WTC11 (cell line): Measurements from ENCODE around the gene CPT1A.

Source experiments
- CTCF ChIP-seq: fragments of 200-600 bp; IDR thresholded peaks from 2 replicates; pipeline ENCODE4 v1.8.0; 2022; ENCODE audit warnings: antibody characterized with exemption
- ELF4 ChIP-seq: sonication (generic); formaldehyde crosslinking; IDR thresholded peaks from 2 replicates; pipeline ENCODE4 v1.8.1; 2022; ENCODE audit warnings: low read depth, mild to moderate bottlenecking, moderate library complexity, missing genetic modification reagents
- TP53 ChIP-seq: sonication (generic); formaldehyde crosslinking; IDR thresholded peaks from 2 replicates; pipeline ENCODE4 v1.8.1; 2023; ENCODE audit warnings: mild to moderate bottlenecking, missing genetic modification reagents
- ZNF121 ChIP-seq: sonication (generic); formaldehyde crosslinking; IDR thresholded peaks from 2 replicates; pipeline ENCODE4 v1.8.0; 2023; ENCODE audit warnings: missing genetic modification reagents
- TF ChIP-seq, protein P1 (sequence below): fragments of 250-450 bp; sonication (Bioruptor Pico); IDR thresholded peaks from 2 replicates; pipeline ENCODE4 v2.1.2; 2022; ENCODE audit warnings: mild to moderate bottlenecking, moderate library complexity

GRCh38 chr11:68844801-68845200 is 3.1 kb upstream of the CPT1A start:
- no peak for TF ChIP-seq TP53 (CRISPR knock-in tag)
- no peak for TF ChIP-seq ZNF121 (CRISPR knock-in tag)
- TF ChIP-seq, protein P1, sequence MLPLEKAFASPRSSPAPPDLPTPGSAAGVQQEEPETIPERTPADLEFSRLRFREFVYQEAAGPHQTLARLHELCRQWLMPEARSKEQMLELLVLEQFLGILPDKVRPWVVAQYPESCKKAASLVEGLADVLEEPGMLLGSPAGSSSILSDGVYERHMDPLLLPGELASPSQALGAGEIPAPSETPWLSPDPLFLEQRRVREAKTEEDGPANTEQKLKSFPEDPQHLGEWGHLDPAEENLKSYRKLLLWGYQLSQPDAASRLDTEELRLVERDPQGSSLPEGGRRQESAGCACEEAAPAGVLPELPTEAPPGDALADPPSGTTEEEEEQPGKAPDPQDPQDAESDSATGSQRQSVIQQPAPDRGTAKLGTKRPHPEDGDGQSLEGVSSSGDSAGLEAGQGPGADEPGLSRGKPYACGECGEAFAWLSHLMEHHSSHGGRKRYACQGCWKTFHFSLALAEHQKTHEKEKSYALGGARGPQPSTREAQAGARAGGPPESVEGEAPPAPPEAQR (CRISPR knock-in tag) = no peak
- no peak for TF ChIP-seq CTCF
- TF ChIP-seq ELF4 (CRISPR knock-in tag) = no peak
